Tibial nerve (tissue), 4 donors: Measurements from ENCODE around the gene RAB33A. TPM values are rescaled to one million over a fixed set of nuclear protein-coding genes. Genes with fewer than 3 reads are reported as not detected.

ENCODE experiments used
- DNase-seq, 2 donors: peaks; one replicate each; pipeline ENCODE4 v3.0.0-alpha.2; 2019; ENCODE audit warnings: low spot score in 2 of 2
- H3K27ac ChIP-seq, 4 donors: fragments of 200-600 bp; sonication (generic) in 3 of 4; one replicate each; pipeline ENCODE4 v1.5.1; 2017 to 2019; ENCODE audit warnings: mild to moderate bottlenecking in 1 of 4
- H3K27me3 ChIP-seq, 2 donors: fragments of 200-600 bp; sonication (generic) in 1 of 2; one replicate each; pipeline versions ENCODE4 v1.5.1 to v1.6.0; 2017 to 2019
- H3K36me3 ChIP-seq, 3 donors: fragments of 200-600 bp; sonication (generic); one replicate each; pipeline ENCODE4 v1.5.1; 2018 to 2019
- H3K4me1 ChIP-seq, 4 donors: fragments of 200-600 bp; sonication (generic) in 3 of 4; one replicate each; pipeline ENCODE4 v1.5.1; 2017 to 2019
- H3K4me3 ChIP-seq, 4 donors: fragments of 200-600 bp; sonication (generic) in 3 of 4; one replicate each; pipeline ENCODE4 v1.5.1; 2017 to 2019; ENCODE audit warnings: mild to moderate bottlenecking in 1 of 4, moderate library complexity in 1 of 4
- H3K9me3 ChIP-seq, 4 donors: fragments of 200-600 bp; sonication (generic) in 3 of 4; one replicate each; pipeline ENCODE4 v1.5.1; 2017 to 2019
- CTCF ChIP-seq, 5 experiments: fragments of 200-600 bp in 3 of 5; fragments of 450-650 bp in 2 of 5; sonication (generic) in 3 of 5; IDR thresholded peaks; one replicate each; pipeline ENCODE4 v1.5.1; 2016 to 2019; ENCODE audit warnings: antibody characterized with exemption in 5 of 5, mild to moderate bottlenecking in 3 of 5, moderate library complexity in 2 of 5
- EP300 ChIP-seq, 2 donors: sonication (generic); formaldehyde crosslinking; IDR thresholded peaks; one replicate each; pipeline ENCODE4 v1.6.1; 2017; ENCODE audit warnings: antibody characterized with exemption in 2 of 2, mild to moderate bottlenecking in 1 of 2
- POLR2A ChIP-seq, 2 donors: fragments of 450-650 bp; IDR thresholded peaks; one replicate each; pipeline ENCODE4 v1.6.1; 2017; ENCODE audit warnings: antibody characterized with exemption in 2 of 2, mild to moderate bottlenecking in 2 of 2, moderate library complexity in 2 of 2
- WGBS, 2 donors: methylation state at CpG; one replicate each; pipeline ENCODE4 v1.1.5; 2018; 5-methylcytosine and 5-hydroxymethylcytosine counted together
- total RNA-seq, 4 donors: library from RNA; depleted of rRNA; stranded (reverse); fragments of >200 nt; gene quantifications; one replicate each; pipeline ENCODE4 v1.1.0, GENCODE V29; 2016

RAB33A gene
- total RNA-seq, 4 donors from 2014 or later: 2.1 TPM; not detected in 3

- TF ChIP-seq CTCF (IDR thresholded peaks at IDR 0.05) (no peak), EP300 (IDR thresholded peaks at IDR 0.05) (no peak), POLR2A (IDR thresholded peaks at IDR 0.05) (no peak)
- H3K36me3 ChIP-seq: peaks cover 0 to 74% (median 0%) of the 10 kb centered on the region in 3 donors
- WGBS, 2 donors: 87 to 89% methylated on average over 8 of the region's 8 CpGs
Observed at GRCh38 chrX:130136961-130137360, 34.8 kb upstream of the RAB33A start.

GRCh38 chrX:130139474-130140201, 32.1 kb upstream of the RAB33A start:
- 37 to 55% methylated on average over 2 to 3 of the region's 3 CpGs for WGBS, 2 donors
- TF ChIP-seq CTCF (IDR thresholded peaks at IDR 0.05) (no peak), POLR2A (IDR thresholded peaks at IDR 0.05) (no peak), EP300 (IDR thresholded peaks at IDR 0.05) (no peak)
- Histone ChIP-seq H3K9me3 (no peaks in the 10 kb centered on the region), H3K27ac (no peak overlapping the region), H3K4me3 (no peak overlapping the region), H3K27me3 (no peaks in the 10 kb centered on the region), H3K36me3 (peaks cover 0 to 73% (median 0%) of the 10 kb centered on the region in 3 donors), H3K4me1 (no peaks in the 10 kb centered on the region)
- DNase-seq: no peak

More at GRCh38 chrX:130136961-130137360, 34.8 kb upstream of the RAB33A start:
- no peaks in the 10 kb centered on the region for H3K9me3 ChIP-seq
- H3K27me3 ChIP-seq: no peaks in the 10 kb centered on the region
- no peaks in the 10 kb centered on the region for H3K4me1 ChIP-seq
- H3K4me3 ChIP-seq: no peak overlapping the region
- no peak for DNase-seq
- H3K27ac ChIP-seq: no peak overlapping the region

GRCh38 chrX:130144509-130144908, 27.3 kb upstream of the RAB33A start:
- TF ChIP-seq CTCF (IDR thresholded peaks at IDR 0.05): no peak
- no peak for TF ChIP-seq POLR2A (IDR thresholded peaks at IDR 0.05)
- TF ChIP-seq EP300 (IDR thresholded peaks at IDR 0.05): no peak
- Histone ChIP-seq H3K9me3 (no peaks in the 10 kb centered on the region), H3K4me1 (no peaks in the 10 kb centered on the region), H3K4me3 (no peak overlapping the region), H3K27ac (no peak overlapping the region), H3K36me3 (peaks cover 0 to 71% (median 0%) of the 10 kb centered on the region in 3 donors), H3K27me3 (no peaks in the 10 kb centered on the region)
- DNase-seq: no peak
- WGBS, 2 donors: 80 to 85% methylated on average over 3 of the region's 3 CpGs

- Histone ChIP-seq H3K27me3 (no peaks in the 10 kb centered on the region), H3K9me3 (no peaks in the 10 kb centered on the region), H3K36me3 (peaks cover 0 to 65% (median 0%) of the 10 kb centered on the region in 3 donors), H3K4me1 (no peaks in the 10 kb centered on the region), H3K4me3 (no peak overlapping the region), H3K27ac (no peak overlapping the region)
- WGBS, 2 donors: 83 to 91% methylated on average over 4 of the region's 4 CpGs
- no peak for DNase-seq
- TF ChIP-seq POLR2A (IDR thresholded peaks at IDR 0.05) (no peak), CTCF (IDR thresholded peaks at IDR 0.05) (no peak), EP300 (IDR thresholded peaks at IDR 0.05) (no peak)
Observed at GRCh38 chrX:130145123-130145522, 26.6 kb upstream of the RAB33A start.

GRCh38 chrX:130147631-130148030, 24.1 kb upstream of the RAB33A start:
- no peaks in the 10 kb centered on the region for H3K9me3 ChIP-seq
- TF ChIP-seq POLR2A (IDR thresholded peaks at IDR 0.05): no peak
- TF ChIP-seq CTCF (IDR thresholded peaks at IDR 0.05): no peak
- TF ChIP-seq EP300 (IDR thresholded peaks at IDR 0.05): no peak
- WGBS, 2 donors: 71 to 87% methylated on average over 5 of the region's 5 CpGs
- no peak overlapping the region for H3K4me3 ChIP-seq
- H3K27me3 ChIP-seq: no peaks in the 10 kb centered on the region
- peaks cover 0 to 46% (median 0%) of the 10 kb centered on the region in 3 donors for H3K36me3 ChIP-seq
- no peaks in the 10 kb centered on the region for H3K4me1 ChIP-seq
- H3K27ac ChIP-seq: no peak overlapping the region
- no peak for DNase-seq
